A549 (cell line): ENCODE measurements around the gene MED23. TPM values are rescaled to one million over a fixed set of nuclear protein-coding genes. Genes with fewer than 3 reads are reported as not detected.

ENCODE experiments used
- ATAC-seq, 2 experiments: fragments of 200-7000 bp in 1 of 2; fragments of >200 bp in 1 of 2; cut with Nextera tagmentation in 1 of 2; cut with Tn5 transposase in 1 of 2; 3 replicates each; pipeline versions ENCODE4 v1.8.0 to v1.9.1; 2018 to 2020; ENCODE audit warnings: mild to moderate bottlenecking in 1 of 2, moderate library complexity in 1 of 2
- CTCF ChIA-PET: fragments of 300-600 bp; sonication (Branson Sonifier 250); formaldehyde crosslinking; extraction: SDS; loops from one replicate; lab custom pipeline; 2021; ENCODE audit warnings: antibody characterized with exemption, inconsistent platforms; lab: Yijun Ruan, JAX
- POLR2A ChIA-PET: fragments of 350-600 bp; formaldehyde crosslinking; extraction: SDS; loops from one replicate; lab custom pipeline; 2021; ENCODE audit warnings: antibody characterized with exemption, inconsistent platforms; lab: Yijun Ruan, JAX
- DNase-seq, 2 experiments: peaks; one replicate each; pipeline versions ENCODE4 v3.0.0 to v3.0.0-alpha.2; 2011 to 2016; ENCODE audit warnings: low read depth in 1 of 2, low spot score in 1 of 2
- FAIRE-seq: peaks from 2 replicates; lab custom pipeline; 2011; peaks lifted over from hg19 to GRCh38; lab: Jason Lieb, UNC
- H3K27ac ChIP-seq, 2 experiments: fragments of >200 bp; sonication (Bioruptor Twin); formaldehyde crosslinking; 3 replicates each; pipeline ENCODE4 v1.5.1; 2016 to 2017
- H3K4me1 ChIP-seq: fragments of >200 bp; sonication (Bioruptor Twin); formaldehyde crosslinking; 3 replicates; pipeline ENCODE4 v1.6.1; 2016
- H3K4me2 ChIP-seq: fragments of >200 bp; sonication (Bioruptor Twin); formaldehyde crosslinking; 3 replicates; pipeline ENCODE4 v1.6.1; 2016
- H3K4me3 ChIP-seq: fragments of >200 bp; sonication (Bioruptor Twin); formaldehyde crosslinking; 3 replicates; pipeline ENCODE4 v1.5.1; 2016
- H3K9me3 ChIP-seq: fragments of >200 bp; sonication (Bioruptor Twin); formaldehyde crosslinking; 3 replicates; pipeline ENCODE4 v1.6.1; 2016
- CEBPB ChIP-seq, 2 experiments: fragments of >200 bp in 1 of 2; sonication (Bioruptor Twin) in 1 of 2; formaldehyde crosslinking in 1 of 2; IDR thresholded peaks; 2 replicates each; pipeline ENCODE4 v1.6.1; 2012 to 2016
- CTCF ChIP-seq: fragments of >200 bp; sonication (Bioruptor Twin); formaldehyde crosslinking; IDR thresholded peaks from 3 replicates; pipeline ENCODE4 v1.5.1; 2016
- HEYL ChIP-seq: fragments of 250-450 bp; sonication (Bioruptor Pico); IDR thresholded peaks from 2 replicates; pipeline ENCODE4 v1.8.0; 2021; ENCODE audit warnings: mild to moderate bottlenecking, moderate library complexity
- HMGXB4 ChIP-seq: fragments of 250-450 bp; sonication (Bioruptor Pico); IDR thresholded peaks from 2 replicates; pipeline ENCODE4 v1.5.0; 2021; ENCODE audit warnings: mild to moderate bottlenecking, moderate library complexity, borderline replicate concordance
- KDM5A ChIP-seq: fragments of 200-600 bp; sonication (generic); IDR thresholded peaks from 2 replicates; pipeline ENCODE4 v1.6.1; 2016; ENCODE audit warnings: antibody characterized with exemption, mild to moderate bottlenecking
- MAX ChIP-seq: IDR thresholded peaks from 2 replicates; pipeline ENCODE4 v1.6.1; 2012
- MYC ChIP-seq: IDR thresholded peaks from 2 replicates; pipeline ENCODE4 v1.6.1; 2012; ENCODE audit warnings: mild to moderate bottlenecking, inconsistent platforms, low read length, improper control_type of control experiment, borderline replicate concordance
- NPAS2 ChIP-seq: fragments of 250-450 bp; sonication (Bioruptor Pico); IDR thresholded peaks from 2 replicates; pipeline ENCODE4 v1.8.0; 2022; ENCODE audit warnings: mild to moderate bottlenecking, moderate library complexity, borderline replicate concordance
- NR3C1 ChIP-seq: fragments of >200 bp; sonication (Bioruptor Twin); formaldehyde crosslinking; IDR thresholded peaks from 3 replicates; pipeline ENCODE4 v1.6.1; 2017
- RARB ChIP-seq: fragments of 250-450 bp; sonication (Bioruptor Pico); IDR thresholded peaks from 2 replicates; pipeline ENCODE4 v1.8.0; 2021; ENCODE audit warnings: mild to moderate bottlenecking, moderate library complexity
- REST ChIP-seq: fragments of 200-600 bp; sonication (generic); IDR thresholded peaks from 2 replicates; pipeline ENCODE4 v1.6.1; 2016; ENCODE audit warnings: antibody characterized with exemption, mild to moderate bottlenecking, moderate library complexity
- USF2 ChIP-seq: fragments of 450-650 bp; IDR thresholded peaks from 2 replicates; pipeline ENCODE4 v1.6.1; 2014; ENCODE audit warnings: antibody characterized with exemption
- ZSCAN20 ChIP-seq: fragments of 250-450 bp; sonication (Bioruptor Pico); IDR thresholded peaks from 2 replicates; pipeline ENCODE4 v1.8.0; 2022; ENCODE audit warnings: mild to moderate bottlenecking, moderate library complexity
- WGBS: methylation state at CpG from one replicate; pipeline ENCODE4 v1.1.6; 2017; ENCODE audit errors: missing lambda C conversion rate; 5-methylcytosine and 5-hydroxymethylcytosine counted together
- polyA plus RNA-seq, 4 experiments: library from polyadenylated mRNA; depleted of rRNA in 3 of 4; stranded (reverse); fragments of >200 nt; fragmentation: RNase III in 1 of 4; extraction: RNeasy Plus Mini Kit Qiagen cat#74134 plus additional on column Dnase treatment in 1 of 4; gene quantifications; 2 replicates in 3 of 4; 3 replicates in 1 of 4; pipeline ENCODE4 v1.2.3, GENCODE V29; 2011 to 2017

Gene MED23
- polyA plus RNA-seq, 2 of the 4 experiments (the other 2 are of a cell fraction), result 7.6 to 23.1 TPM

- no peak for TF ChIP-seq CEBPB (IDR thresholded peaks at IDR 0.05)
- TF ChIP-seq MAX, result no peak
- no peak for TF ChIP-seq HMGXB4
- no peak for TF ChIP-seq KDM5A
- no peak for TF ChIP-seq HEYL (CRISPR knock-in tag)
- TF ChIP-seq RARB (CRISPR knock-in tag), result no peak
- no peak for TF ChIP-seq ZSCAN20 (CRISPR knock-in tag)
Observed at GRCh38 chr6:131638013-131638412, 10.0 kb upstream of the MED23 start (continued).

- Histone ChIP-seq H3K4me2 (no peak within 1 kb of the TSS), H3K4me1 (no peaks in the 10 kb centered on the region), H3K27ac (no peak within 1 kb of the TSS), H3K4me3 (no peak within 1 kb of the TSS), H3K9me3 (no peaks in the 10 kb centered on the region)
- FAIRE-seq (no peak), ATAC-seq (no peak), DNase-seq (no peak)
- POLR2A ChIA-PET, result no interaction called here
- TF ChIP-seq CTCF (no peak), NPAS2 (CRISPR knock-in tag) (no peak), MYC (no peak), NR3C1 (no peak)
- WGBS, result 65% methylated on average over 10 of the region's 10 CpGs
- CTCF ChIA-PET, result interaction anchor here (2.1 kb wide), 1 partner anchor 9 kb away, joined by 24 read pairs; the partner anchor contains the start of gene MED23
Observed at GRCh38 chr6:131636880-131637792, 9.1 kb upstream of the MED23 start, which contains the start of gene ENPP3. TSS of gene ENPP3 (plus strand) at chr6:131637302. CDS start at chr6:131637385, 83 bp downstream.

GRCh38 chr6:131635384-131636340, 7.6 kb upstream of the MED23 start:
- Histone ChIP-seq H3K4me3 (no peak overlapping the region), H3K9me3 (no peaks in the 10 kb centered on the region)
- POLR2A ChIA-PET, result no interaction called here
- no peak for ATAC-seq
- TF ChIP-seq REST (no peak), USF2 (no peak), CEBPB (IDR thresholded peaks at IDR 0.05) (no peak)
- TF ChIP-seq, all 56 proteins: peak for 0
- whole genome bisulfite sequencing, result 63% methylated on average over 10 of the region's 11 CpGs
- no peaks in the 10 kb centered on the region for H3K4me1 ChIP-seq
- DNase-seq (no peak), FAIRE-seq (no peak)
- H3K4me2 ChIP-seq, result no peak overlapping the region
- CTCF ChIA-PET, result interaction anchor here (2.1 kb wide), 1 partner anchor 8 kb away, joined by 24 read pairs; the partner anchor contains the start of gene MED23
- no peak overlapping the region for H3K27ac ChIP-seq
